Tibial artery (tissue), 4 donors: ENCODE measurements around the gene TUBB4A.

Experiments
- DNase-seq, 2 donors: peaks; one replicate each; pipeline ENCODE4 v3.0.0-alpha.2; 2019
- H3K27ac ChIP-seq, 2 donors: fragments of 200-600 bp; sonication (generic) in 1 of 2; 1 replicate in 1 of 2; 2 replicates in 1 of 2; pipeline ENCODE4 v1.5.1; 2018 to 2019; ENCODE audit warnings: mild to moderate bottlenecking in 1 of 2
- H3K27me3 ChIP-seq, 2 donors: fragments of 200-600 bp; sonication (generic) in 1 of 2; one replicate each; pipeline versions ENCODE4 v1.5.1 to v1.6.0; 2016 to 2019
- H3K36me3 ChIP-seq, 3 donors: fragments of 200-600 bp; sonication (generic) in 2 of 3; one replicate each; pipeline ENCODE4 v1.5.1; 2016 to 2019; ENCODE audit warnings: mild to moderate bottlenecking in 2 of 3
- H3K4me1 ChIP-seq, 4 donors: fragments of 200-600 bp; sonication (generic) in 2 of 4; 1 replicate in 3 of 4; 2 replicates in 1 of 4; pipeline ENCODE4 v1.5.1; 2016 to 2019
- H3K4me3 ChIP-seq, 2 donors: fragments of 200-600 bp; sonication (generic) in 1 of 2; 1 replicate in 1 of 2; 2 replicates in 1 of 2; pipeline ENCODE4 v1.5.1; 2018 to 2019; ENCODE audit warnings: mild to moderate bottlenecking in 2 of 2
- H3K9me3 ChIP-seq, 3 donors: fragments of 200-600 bp; sonication (generic) in 1 of 3; one replicate each; pipeline ENCODE4 v1.5.1; 2016 to 2019
- CTCF ChIP-seq, 2 experiments: fragments of 200-600 bp in 1 of 2; fragments of 450-650 bp in 1 of 2; IDR thresholded peaks; one replicate each; pipeline ENCODE4 v1.5.1; 2017 to 2019; ENCODE audit warnings: antibody characterized with exemption in 2 of 2, mild to moderate bottlenecking in 1 of 2, moderate library complexity in 1 of 2
- intact Hi-C: fragments of 100-400 bp; cut with DNase I; formaldehyde crosslinking; loops from one replicate; pipeline ENCODE4 v1.15.0; 2023; ENCODE audit warnings: low total_unique reads

TUBB4A gene

GRCh38 chr19:6532244-6532999 is 30.3 kb upstream of the TUBB4A start:
- Histone ChIP-seq H3K9me3 (no peaks in the 10 kb centered on the region), H3K4me1 (peaks cover 5 to 17% (median 15%) of the 10 kb centered on the region in 4 donors), H3K4me3 (no peak overlapping the region), H3K36me3 (no peaks in the 10 kb centered on the region), H3K27ac (no peak overlapping the region), H3K27me3 (peaks cover 0 to 55% of the 10 kb centered on the region in 2 donors)
- DNase-seq: no peak
- intact Hi-C loops: no loop called here
- TF ChIP-seq CTCF (IDR thresholded peaks at IDR 0.05): no peak

GRCh38 chr19:6531956-6532243 is 29.8 kb upstream of the TUBB4A start:
- intact Hi-C loops: no loop called here
- H3K4me3 ChIP-seq: peak overlapping the region in 1 of 2 donors; percentile 53

GRCh38 chr19:6531163-6531955 is 29.2 kb upstream of the TUBB4A start:
- Histone ChIP-seq H3K9me3 (no peaks in the 10 kb centered on the region), H3K27me3 (peaks cover 0 to 55% of the 10 kb centered on the region in 2 donors), H3K36me3 (no peaks in the 10 kb centered on the region), H3K4me1 (peaks cover 5 to 17% (median 15%) of the 10 kb centered on the region in 4 donors), H3K27ac (peak overlapping the region; percentile 22 to 45), H3K4me3 (peak overlapping the region; percentile 41 to 53)
- TF ChIP-seq CTCF (IDR thresholded peaks at IDR 0.05): no peak
- intact Hi-C loops: no loop called here
- no peak for DNase-seq

More at GRCh38 chr19:6531956-6532243, 29.8 kb upstream of the TUBB4A start:
- H3K9me3 ChIP-seq: no peaks in the 10 kb centered on the region
- H3K36me3 ChIP-seq: no peaks in the 10 kb centered on the region
- DNase-seq: no peak
- TF ChIP-seq CTCF (IDR thresholded peaks at IDR 0.05): no peak
- H3K4me1 ChIP-seq: peaks cover 5 to 17% (median 15%) of the 10 kb centered on the region in 4 donors
- H3K27me3 ChIP-seq: peaks cover 0 to 55% of the 10 kb centered on the region in 2 donors
- H3K27ac ChIP-seq: no peak overlapping the region

- H3K4me3 ChIP-seq: peak within 1 kb of the TSS; percentile 41 to 53
- peak; percentile 83 to 90 for DNase-seq
- peaks cover 5 to 17% (median 15%) of the 10 kb centered on the region in 4 donors for H3K4me1 ChIP-seq
- intact Hi-C loops: no loop called here
- no peaks in the 10 kb centered on the region for H3K36me3 ChIP-seq
- peak within 1 kb of the TSS; percentile 22 to 45 for H3K27ac ChIP-seq
- no peaks in the 10 kb centered on the region for H3K9me3 ChIP-seq
- no peak for TF ChIP-seq CTCF (IDR thresholded peaks at IDR 0.05)
- H3K27me3 ChIP-seq: peaks cover 0 to 47% of the 10 kb centered on the region in 2 donors
Measured at GRCh38 chr19:6530386-6531162, 28.5 kb upstream of the TUBB4A start, which contains the start of gene TNFSF9. Gene TNFSF9, plus strand, starts transcription at chr19:6531026. Its CDS starts 11 bp downstream, at chr19:6531037.

GRCh38 chr19:6529937-6530385 is 27.9 kb upstream of the TUBB4A start:
- intact Hi-C loops: no loop called here
- Histone ChIP-seq H3K27ac (peak overlapping the region; percentile 16 to 45), H3K9me3 (no peaks in the 10 kb centered on the region), H3K27me3 (peaks cover 0 to 44% of the 10 kb centered on the region in 2 donors), H3K36me3 (no peaks in the 10 kb centered on the region), H3K4me3 (peak overlapping the region; percentile 41 to 53), H3K4me1 (peaks cover 5 to 17% (median 15%) of the 10 kb centered on the region in 4 donors)
- no peak for DNase-seq
- no peak for TF ChIP-seq CTCF (IDR thresholded peaks at IDR 0.05)
